Loucy (cell line): ENCODE data around the gene C20orf202.

Experiments used
- H2AFZ ChIP-seq: fragments of 200-600 bp; sonication (generic); 2 replicates; pipeline ENCODE4 v1.6.0; 2016; ENCODE audit warnings: antibody characterized with exemption, mild to moderate bottlenecking, low read length, moderate library complexity
- H3F3A ChIP-seq: fragments of 200-600 bp; 2 replicates; pipeline ENCODE4 v1.6.0; 2016; ENCODE audit warnings: antibody characterized with exemption, low read depth, mild to moderate bottlenecking
- H3K27me3 ChIP-seq: fragments of 200-600 bp; sonication (generic); 2 replicates; pipeline ENCODE4 v1.6.1; 2014; ENCODE audit warnings: low read length, mild to moderate bottlenecking; ENCODE audit not compliant: insufficient read depth, poor library complexity, severe bottlenecking
- H3K36me3 ChIP-seq: fragments of 200-600 bp; sonication (generic); 2 replicates; pipeline ENCODE4 v1.6.1; 2016; ENCODE audit warnings: low read length; ENCODE audit not compliant: insufficient read depth
- H3K4me1 ChIP-seq: fragments of 200-600 bp; sonication (generic); 2 replicates; pipeline ENCODE4 v1.5.1; 2014; ENCODE audit warnings: low read length, mild to moderate bottlenecking; ENCODE audit not compliant: insufficient read depth, poor library complexity, severe bottlenecking
- H3K4me2 ChIP-seq: fragments of 200-600 bp; sonication (generic); 2 replicates; pipeline ENCODE4 v1.6.0; 2014; ENCODE audit warnings: antibody characterized with exemption, low read length, low read depth, mild to moderate bottlenecking; ENCODE audit not compliant: poor library complexity, severe bottlenecking
- H3K4me3 ChIP-seq: fragments of 200-600 bp; sonication (generic); 2 replicates; pipeline ENCODE4 v1.5.1; 2014; ENCODE audit warnings: low read length, mild to moderate bottlenecking, mixed read lengths; ENCODE audit not compliant: poor library complexity, severe bottlenecking
- H3K79me2 ChIP-seq: fragments of 200-600 bp; sonication (generic); 2 replicates; pipeline ENCODE4 v1.6.1; 2014; ENCODE audit warnings: low read length; ENCODE audit not compliant: insufficient read depth
- H3K9ac ChIP-seq: fragments of 200-600 bp; sonication (generic); 2 replicates; pipeline ENCODE4 v1.6.0; 2014; ENCODE audit warnings: mild to moderate bottlenecking, low read depth, low read length, moderate library complexity; ENCODE audit not compliant: poor library complexity, severe bottlenecking
- H3K9me2 ChIP-seq: fragments of 200-600 bp; sonication (generic); replicated peaks from 2 replicates; pipeline ENCODE4 v1.6.1; 2016; ENCODE audit warnings: low read depth, low read length, mixed read lengths
- H3K9me3 ChIP-seq: fragments of 200-600 bp; sonication (generic); 2 replicates; pipeline ENCODE4 v1.6.1; 2014; ENCODE audit warnings: mild to moderate bottlenecking, antibody characterized with exemption, low read length, low read depth; ENCODE audit not compliant: insufficient read depth
- H4K20me1 ChIP-seq: fragments of 200-600 bp; sonication (generic); 2 replicates; pipeline ENCODE4 v1.6.0; 2014; ENCODE audit warnings: antibody characterized with exemption, low read length, mild to moderate bottlenecking; ENCODE audit not compliant: insufficient read depth, poor library complexity, severe bottlenecking
- EZH2phosphoT487 ChIP-seq: fragments of 200-600 bp; IDR thresholded peaks from 2 replicates; pipeline ENCODE4 v1.6.1; 2018; ENCODE audit warnings: antibody characterized with exemption, mild to moderate bottlenecking, moderate library complexity, borderline replicate concordance
- TF ChIP-seq, protein P1 (sequence below): fragments of 200-600 bp; sonication (generic); conservative IDR thresholded peaks from 2 replicates; pipeline ENCODE4 v1.5.1; 2014; ENCODE audit warnings: mild to moderate bottlenecking, antibody characterized with exemption, low read length

Gene C20orf202

DNA sequence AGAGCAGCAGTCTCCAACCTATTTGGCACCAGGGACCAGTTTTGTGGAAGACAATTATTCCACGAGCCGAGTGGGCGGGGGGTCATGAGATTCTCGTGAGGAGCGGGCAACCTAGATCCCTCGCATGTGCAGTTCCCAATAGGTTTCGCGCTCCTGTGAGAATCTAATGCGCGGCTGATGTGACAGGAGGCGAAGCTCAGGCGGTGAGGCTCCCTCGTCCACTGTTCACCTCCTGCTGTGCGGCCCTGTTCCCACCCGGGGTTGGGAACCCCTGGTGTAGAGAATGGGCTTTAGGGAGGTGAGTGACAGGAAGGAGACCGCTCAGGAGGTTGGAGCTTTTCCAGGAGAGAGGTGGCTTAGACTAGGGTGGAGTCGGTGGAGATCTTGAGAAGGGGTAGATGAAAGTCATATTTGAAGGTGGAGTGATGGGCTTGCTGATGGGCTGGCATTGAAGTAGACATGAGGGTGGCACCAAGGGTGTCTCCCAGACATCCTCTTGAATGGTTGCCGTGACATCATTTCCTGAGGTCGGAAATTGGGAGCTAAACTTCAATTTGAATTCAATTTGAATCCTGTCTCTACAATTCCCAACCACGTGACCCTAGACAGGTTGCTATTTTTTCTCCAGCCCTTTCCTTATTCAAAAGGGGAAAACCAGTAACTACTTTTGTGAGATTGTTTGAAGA is 21.1 kb downstream of the C20orf202 start:
- no peak overlapping the region for H3K4me3 ChIP-seq
- no peak overlapping the region for H3K9ac ChIP-seq
- no peaks in the 10 kb centered on the region for H3K36me3 ChIP-seq
- no peak overlapping the region for H3K4me2 ChIP-seq
- TF ChIP-seq, protein P1, sequence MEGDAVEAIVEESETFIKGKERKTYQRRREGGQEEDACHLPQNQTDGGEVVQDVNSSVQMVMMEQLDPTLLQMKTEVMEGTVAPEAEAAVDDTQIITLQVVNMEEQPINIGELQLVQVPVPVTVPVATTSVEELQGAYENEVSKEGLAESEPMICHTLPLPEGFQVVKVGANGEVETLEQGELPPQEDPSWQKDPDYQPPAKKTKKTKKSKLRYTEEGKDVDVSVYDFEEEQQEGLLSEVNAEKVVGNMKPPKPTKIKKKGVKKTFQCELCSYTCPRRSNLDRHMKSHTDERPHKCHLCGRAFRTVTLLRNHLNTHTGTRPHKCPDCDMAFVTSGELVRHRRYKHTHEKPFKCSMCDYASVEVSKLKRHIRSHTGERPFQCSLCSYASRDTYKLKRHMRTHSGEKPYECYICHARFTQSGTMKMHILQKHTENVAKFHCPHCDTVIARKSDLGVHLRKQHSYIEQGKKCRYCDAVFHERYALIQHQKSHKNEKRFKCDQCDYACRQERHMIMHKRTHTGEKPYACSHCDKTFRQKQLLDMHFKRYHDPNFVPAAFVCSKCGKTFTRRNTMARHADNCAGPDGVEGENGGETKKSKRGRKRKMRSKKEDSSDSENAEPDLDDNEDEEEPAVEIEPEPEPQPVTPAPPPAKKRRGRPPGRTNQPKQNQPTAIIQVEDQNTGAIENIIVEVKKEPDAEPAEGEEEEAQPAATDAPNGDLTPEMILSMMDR, result no peak
- TF ChIP-seq EZH2phosphoT487, result no peak
- H3K79me2 ChIP-seq, result no peaks in the 10 kb centered on the region
- no peaks in the 10 kb centered on the region for H3K9me3 ChIP-seq
- H3K9me2 ChIP-seq, result no peaks in the 10 kb centered on the region
- no peak overlapping the region for H2AFZ ChIP-seq
- H3K4me1 ChIP-seq, result no peaks in the 10 kb centered on the region
- H4K20me1 ChIP-seq, result no peaks in the 10 kb centered on the region
- no peaks in the 10 kb centered on the region for H3K27me3 ChIP-seq
- no peaks in the 10 kb centered on the region for H3F3A ChIP-seq

DNA sequence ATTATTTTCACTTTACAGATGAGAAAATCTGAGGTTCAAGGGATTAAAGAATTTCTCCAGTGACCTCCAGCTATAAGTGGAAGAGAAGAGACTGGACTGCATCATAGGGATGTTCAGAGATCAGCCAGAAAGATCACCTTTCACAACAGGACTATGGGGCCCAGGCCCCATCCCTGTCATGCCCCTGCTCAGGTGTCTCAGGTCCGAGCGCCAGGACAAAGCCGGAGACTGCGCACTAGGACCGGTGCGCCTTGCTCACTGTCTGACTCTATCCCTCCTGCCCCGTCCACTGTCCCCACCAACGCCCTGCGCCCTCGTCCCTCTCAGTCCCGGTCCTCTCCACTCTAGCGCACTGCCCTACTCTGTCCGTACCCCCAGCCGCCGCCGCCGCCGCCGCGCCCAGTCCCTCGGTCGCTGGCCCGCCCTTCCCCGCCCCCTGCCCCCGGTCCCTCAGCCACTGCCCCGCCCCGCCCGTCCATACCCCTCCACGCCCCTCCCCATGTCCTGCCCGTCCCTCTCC is 22.1 kb downstream of the C20orf202 start:
- H3K4me1 ChIP-seq, result no peaks in the 10 kb centered on the region
- no peaks in the 10 kb centered on the region for H3K36me3 ChIP-seq
- H4K20me1 ChIP-seq, result no peaks in the 10 kb centered on the region
- H3F3A ChIP-seq, result no peaks in the 10 kb centered on the region
- no peak overlapping the region for H3K4me2 ChIP-seq
- TF ChIP-seq, protein P1, result no peak
- TF ChIP-seq EZH2phosphoT487, result no peak
- no peaks in the 10 kb centered on the region for H3K9me2 ChIP-seq
- H2AFZ ChIP-seq, result no peak overlapping the region
- H3K9me3 ChIP-seq, result no peaks in the 10 kb centered on the region
- H3K9ac ChIP-seq, result no peak overlapping the region
- H3K79me2 ChIP-seq, result no peaks in the 10 kb centered on the region
- no peaks in the 10 kb centered on the region for H3K27me3 ChIP-seq
- H3K4me3 ChIP-seq, result no peak overlapping the region

DNA sequence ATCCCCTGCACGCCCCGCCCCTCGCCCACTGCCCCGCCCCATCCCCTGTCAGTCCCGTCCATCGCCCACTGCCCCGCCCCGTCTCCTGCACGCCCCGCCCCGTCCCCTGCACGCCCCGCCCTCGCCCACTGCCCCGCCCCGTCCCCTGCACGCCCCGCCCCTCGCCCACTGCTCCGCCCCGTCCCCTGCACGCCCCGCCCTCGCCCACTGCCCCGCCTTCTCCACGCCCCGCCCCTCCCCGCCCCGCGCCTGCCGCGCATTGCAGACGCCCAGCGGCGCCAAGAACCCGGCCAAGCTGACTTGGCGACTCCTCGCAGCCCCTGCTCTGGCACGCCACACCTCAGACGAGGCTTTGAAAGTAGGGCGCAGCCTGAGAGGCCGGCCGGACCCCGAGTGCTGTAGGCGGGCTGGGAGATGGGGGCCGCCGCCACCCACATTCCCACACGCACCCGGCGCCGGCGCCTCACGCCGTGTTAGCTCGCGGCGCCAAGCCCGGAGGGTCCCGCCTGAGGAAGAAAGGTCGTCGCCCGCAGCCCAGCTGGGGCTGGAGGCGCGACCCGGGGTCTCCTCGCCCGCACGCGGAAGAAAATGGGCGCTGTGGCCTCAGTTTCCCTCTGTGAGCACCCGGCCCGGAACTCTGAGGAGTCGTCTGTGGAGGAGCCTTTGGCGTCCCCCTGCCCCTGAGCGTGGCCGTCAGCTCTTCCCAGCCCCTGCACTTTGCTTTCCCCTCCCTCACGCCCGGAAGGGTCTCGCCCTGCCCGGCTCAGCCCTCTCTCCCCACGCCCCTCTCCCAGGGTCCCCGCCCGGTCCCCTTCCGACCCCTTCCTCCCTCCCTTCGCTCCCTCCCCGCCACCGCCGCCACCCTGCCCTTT is 22.8 kb downstream of the C20orf202 start, which contains the start of gene RAD21L1:
Gene RAD21L1, plus strand, starts transcription at position 262 of the 872 bp plus-strand sequence. CDS start 2,410 bp downstream, outside the sequence.
- Histone ChIP-seq H3K4me1 (no peaks in the 10 kb centered on the region), H3K4me3 (no peak within 1 kb of the TSS), H4K20me1 (no peaks in the 10 kb centered on the region), H3K4me2 (no peak within 1 kb of the TSS), H3K36me3 (no peaks in the 10 kb centered on the region), H3F3A (no peaks in the 10 kb centered on the region), H3K9me2 (no peaks in the 10 kb centered on the region), H2AFZ (no peak within 1 kb of the TSS), H3K79me2 (no peaks in the 10 kb centered on the region), H3K9ac (no peak within 1 kb of the TSS), H3K27me3 (no peaks in the 10 kb centered on the region), H3K9me3 (no peaks in the 10 kb centered on the region)
- TF ChIP-seq, protein P1, result no peak
- TF ChIP-seq EZH2phosphoT487, result no peak
